ENCODE data around the gene MYOF.
"Not testable (repeated sequence)": the region's sequence is repeated elsewhere in the genome, so short reads cannot be mapped to it uniquely, and the experiment has no call there.

The MYOF gene

GRCh38 chr10:93344691-93345090 is 137.4 kb downstream of the MYOF start:
- DNase-seq, result no peak

GRCh38 chr10:93342921-93343320 is 139.2 kb downstream of the MYOF start:
- DNase-seq, result no peak

GRCh38 chr10:93342366-93342765 is 139.8 kb downstream of the MYOF start:
- DNase-seq, result no peak

GRCh38 chr10:93337309-93337721 is 144.8 kb downstream of the MYOF start:
- DNase-seq, result no peak

GRCh38 chr10:93336678-93337077 is 145.5 kb downstream of the MYOF start:
- no peak for DNase-seq

GRCh38 chr10:93336110-93336509 is 146.0 kb downstream of the MYOF start:
- no peak for DNase-seq

GRCh38 chr10:93334901-93335327 is 147.2 kb downstream of the MYOF start:
- DNase-seq, result no peak

- DNase-seq, result no peak
These were observed 148.0 kb downstream of the MYOF start for GRCh38 chr10:93334181-93334580.

- no peak for DNase-seq
These were observed 148.7 kb downstream of the MYOF start for GRCh38 chr10:93333278-93333978.

GRCh38 chr10:93330824-93331223 is 151.3 kb downstream of the MYOF start:
- no peak for DNase-seq

GRCh38 chr10:93319896-93320295 is 162.2 kb downstream of the MYOF start:
- DNase-seq, result peak; percentile 86

- DNase-seq, result peak; percentile 4
These were observed 163.0 kb downstream of the MYOF start for GRCh38 chr10:93319096-93319495.

GRCh38 chr10:93315246-93315645 is 166.9 kb downstream of the MYOF start:
- DNase-seq, result no peak

- not testable (repeated sequence) for DNase-seq
These were observed 167.5 kb downstream of the MYOF start for GRCh38 chr10:93314656-93315055.

- DNase-seq, result no peak
These were observed 168.3 kb downstream of the MYOF start for GRCh38 chr10:93313798-93314197.

- DNase-seq, result no peak
These were observed 173.1 kb downstream of the MYOF start for GRCh38 chr10:93309062-93309461.

- DNase-seq, result no peak
These were observed 177.0 kb downstream of the MYOF start for GRCh38 chr10:93305122-93305521.

- no peak for DNase-seq
These were observed 181.2 kb downstream of the MYOF start for GRCh38 chr10:93300981-93301380.

GRCh38 chr10:93300288-93300917 is 181.7 kb downstream of the MYOF start:
- DNase-seq, result no peak

- no peak for DNase-seq
These were observed 182.4 kb downstream of the MYOF start for GRCh38 chr10:93299606-93300287.

- DNase-seq, result no peak
These were observed 182.9 kb downstream of the MYOF start for GRCh38 chr10:93299195-93299594.

- no peak for DNase-seq
These were observed 186.0 kb downstream of the MYOF start for GRCh38 chr10:93296151-93296550.

- no peak for DNase-seq
These were observed 188.1 kb downstream of the MYOF start for GRCh38 chr10:93293999-93294398.
